ENCODE data around the gene LMAN1L.

LMAN1L gene

GRCh38 chr15:74799856-74800558, 12.6 kb upstream of the LMAN1L start:
- Histone ChIP-seq H3K4me3 (ENCODE audit: low read length) (peak overlapping the region; percentile 2; the same call in 1 of the 2 replicates), H3K27me3 (ENCODE audit: low read depth, low read length) (no peaks in the 10 kb centered on the region), H3K27ac (ENCODE audit: low read length) (peak overlapping the region; percentile 72), H3K9me3 (ENCODE audit: insufficient read depth, low read length) (no peaks in the 10 kb centered on the region), H3K4me1 (ENCODE audit: low read length) (peaks cover 57% of the 10 kb centered on the region), H4K20me1 (ENCODE audit: insufficient read depth, low read length) (peaks cover 90% of the 10 kb centered on the region), H3K36me3 (replicated peaks; ENCODE audit: low read depth, low read length) (peaks cover 87% of the 10 kb centered on the region), H3K79me2 (ENCODE audit: low read length) (peaks cover 69% of the 10 kb centered on the region), H3K4me2 (ENCODE audit: low read length) (peak overlapping the region; percentile 61), H3K9ac (ENCODE audit: low read length) (peak overlapping the region; percentile 44; the same call in 1 of the 2 replicates), H2AFZ (ENCODE audit: low read depth, low read length) (no peak overlapping the region)
- TF ChIP-seq CTCF (IDR thresholded peaks at IDR 0.05; ENCODE audit: low read depth, low read length) (peak; percentile 95), EZH2phosphoT487 (IDR thresholded peaks at IDR 0.05; ENCODE audit: low read depth) (no peak)

- Histone ChIP-seq H3K4me3 (ENCODE audit: low read length) (no peak overlapping the region), H3K9me3 (ENCODE audit: insufficient read depth, low read length) (no peaks in the 10 kb centered on the region), H3K4me1 (ENCODE audit: low read length) (peaks cover 51% of the 10 kb centered on the region), H2AFZ (ENCODE audit: low read depth, low read length) (no peak overlapping the region), H3K4me2 (ENCODE audit: low read length) (peak overlapping the region; percentile 12; the same call in 1 of the 2 replicates), H4K20me1 (ENCODE audit: insufficient read depth, low read length) (peaks cover 84% of the 10 kb centered on the region), H3K79me2 (ENCODE audit: low read length) (peaks cover 63% of the 10 kb centered on the region), H3K27me3 (ENCODE audit: low read depth, low read length) (no peaks in the 10 kb centered on the region), H3K9ac (ENCODE audit: low read length) (peak overlapping the region; percentile 44; the same call in 1 of the 2 replicates), H3K36me3 (replicated peaks; ENCODE audit: low read depth, low read length) (peaks cover 81% of the 10 kb centered on the region), H3K27ac (ENCODE audit: low read length) (peak overlapping the region; percentile 72)
- TF ChIP-seq CTCF (IDR thresholded peaks at IDR 0.05; ENCODE audit: low read depth, low read length), result no peak
- no peak for TF ChIP-seq EZH2phosphoT487 (IDR thresholded peaks at IDR 0.05; ENCODE audit: low read depth)
Measured at GRCh38 chr15:74800559-74801094, 12.0 kb upstream of the LMAN1L start.

- Histone ChIP-seq H3K36me3 (replicated peaks; ENCODE audit: low read depth, low read length) (peaks cover 76% of the 10 kb centered on the region), H3K27ac (ENCODE audit: low read length) (peak overlapping the region; percentile 72)
Measured at GRCh38 chr15:74801311-74801997, 11.2 kb upstream of the LMAN1L start.

More at GRCh38 chr15:74801311-74801997, 11.2 kb upstream of the LMAN1L start:
- no peaks in the 10 kb centered on the region for H3K9me3 ChIP-seq (ENCODE audit: insufficient read depth, low read length)
- TF ChIP-seq EZH2phosphoT487 (IDR thresholded peaks at IDR 0.05; ENCODE audit: low read depth) (no peak), CTCF (IDR thresholded peaks at IDR 0.05; ENCODE audit: low read depth, low read length) (no peak)
- H3K4me3 ChIP-seq (ENCODE audit: low read length), result no peak overlapping the region
- H2AFZ ChIP-seq (ENCODE audit: low read depth, low read length), result no peak overlapping the region
- peaks cover 44% of the 10 kb centered on the region for H3K4me1 ChIP-seq (ENCODE audit: low read length)
- H3K9ac ChIP-seq (ENCODE audit: low read length), result no peak overlapping the region
- no peak overlapping the region for H3K4me2 ChIP-seq (ENCODE audit: low read length)
- H3K79me2 ChIP-seq (ENCODE audit: low read length), result peaks cover 54% of the 10 kb centered on the region
- peaks cover 77% of the 10 kb centered on the region for H4K20me1 ChIP-seq (ENCODE audit: insufficient read depth, low read length)
- no peaks in the 10 kb centered on the region for H3K27me3 ChIP-seq (ENCODE audit: low read depth, low read length)

Measured in OCI-LY3 (cell line).